Erythroblast (primary cell): ENCODE results near the gene CXCL13.

ENCODE experiments used
- GATA1 ChIP-seq: IDR thresholded peaks from 2 replicates; pipeline ENCODE4 v1.6.1; 2011; ENCODE audit warnings: low read depth, mild to moderate bottlenecking, control low read depth, low read length, moderate library complexity
- POLR2A ChIP-seq: IDR thresholded peaks from 2 replicates; pipeline ENCODE4 v1.6.1; 2011; ENCODE audit warnings: mild to moderate bottlenecking, low read length

DNA sequence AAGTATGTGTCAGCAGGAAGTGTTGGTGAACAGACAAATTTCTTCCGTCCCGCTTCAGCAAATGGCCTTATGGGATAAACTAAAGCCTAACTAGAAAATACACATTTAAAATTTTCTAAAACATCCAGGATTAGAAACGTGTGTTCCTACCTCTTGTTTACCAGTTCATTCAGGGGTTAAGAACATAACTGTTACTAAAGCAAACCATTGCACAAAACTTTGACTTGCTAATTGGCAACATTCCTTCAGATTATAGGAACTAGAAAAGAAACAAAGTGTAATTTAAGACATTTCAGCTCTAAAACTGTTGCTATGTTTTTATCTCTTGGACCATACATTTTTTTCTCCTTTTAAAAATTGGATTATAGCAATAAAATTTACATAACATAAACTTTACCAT is 39.5 kb upstream of the CXCL13 start:
- TF ChIP-seq POLR2A, result no peak
- TF ChIP-seq GATA1, result no peak
